SU-DHL-6 (cell line): ENCODE data around the gene PPP6R3.

Experiments used
- CTCF ChIP-seq: fragments of 200-600 bp; sonication (generic); IDR thresholded peaks from one replicate; pipeline ENCODE4 v1.5.1; 2017; ENCODE audit warnings: antibody characterized with exemption, mild to moderate bottlenecking, low read length, moderate library complexity; ENCODE audit not compliant: insufficient read depth, poor library complexity, severe bottlenecking
- EZH2phosphoT487 ChIP-seq: fragments of 200-600 bp; sonication (generic), shearing (Covaris generic); conservative IDR thresholded peaks from 2 replicates; pipeline ENCODE4 v1.6.1; 2018; ENCODE audit warnings: mild to moderate bottlenecking, antibody characterized with exemption, low read length, moderate library complexity, mixed read lengths

DNA sequence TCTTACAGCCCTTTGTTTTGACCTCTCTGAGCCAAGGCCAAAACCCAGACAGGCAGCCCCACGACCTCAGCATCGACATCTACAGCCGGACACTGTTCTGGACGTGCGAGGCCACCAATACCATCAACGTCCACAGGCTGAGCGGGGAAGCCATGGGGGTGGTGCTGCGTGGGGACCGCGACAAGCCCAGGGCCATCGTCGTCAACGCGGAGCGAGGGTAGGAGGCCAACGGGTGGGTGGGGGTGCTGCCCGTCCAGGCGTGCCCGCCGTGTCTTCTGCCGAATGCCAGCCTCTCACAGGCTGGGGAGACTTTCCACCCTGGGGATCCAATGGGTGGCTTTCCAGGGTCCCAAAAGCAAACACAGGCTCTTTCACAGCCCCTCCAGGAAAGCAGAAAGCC lies 37.1 kb upstream of the PPP6R3 start:
- TF ChIP-seq CTCF (no peak), EZH2phosphoT487 (no peak)
